Measurements from ENCODE around the gene TLR6.

- TF ChIP-seq, protein P1, sequence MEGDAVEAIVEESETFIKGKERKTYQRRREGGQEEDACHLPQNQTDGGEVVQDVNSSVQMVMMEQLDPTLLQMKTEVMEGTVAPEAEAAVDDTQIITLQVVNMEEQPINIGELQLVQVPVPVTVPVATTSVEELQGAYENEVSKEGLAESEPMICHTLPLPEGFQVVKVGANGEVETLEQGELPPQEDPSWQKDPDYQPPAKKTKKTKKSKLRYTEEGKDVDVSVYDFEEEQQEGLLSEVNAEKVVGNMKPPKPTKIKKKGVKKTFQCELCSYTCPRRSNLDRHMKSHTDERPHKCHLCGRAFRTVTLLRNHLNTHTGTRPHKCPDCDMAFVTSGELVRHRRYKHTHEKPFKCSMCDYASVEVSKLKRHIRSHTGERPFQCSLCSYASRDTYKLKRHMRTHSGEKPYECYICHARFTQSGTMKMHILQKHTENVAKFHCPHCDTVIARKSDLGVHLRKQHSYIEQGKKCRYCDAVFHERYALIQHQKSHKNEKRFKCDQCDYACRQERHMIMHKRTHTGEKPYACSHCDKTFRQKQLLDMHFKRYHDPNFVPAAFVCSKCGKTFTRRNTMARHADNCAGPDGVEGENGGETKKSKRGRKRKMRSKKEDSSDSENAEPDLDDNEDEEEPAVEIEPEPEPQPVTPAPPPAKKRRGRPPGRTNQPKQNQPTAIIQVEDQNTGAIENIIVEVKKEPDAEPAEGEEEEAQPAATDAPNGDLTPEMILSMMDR (IDR thresholded peaks at IDR 0.05 in 2 of 3, conservative IDR thresholded peaks at IDR 0.05 in 1 of 3; ENCODE audit: control insufficient read depth in 2 of 3, extremely low read depth in 1 of 3, insufficient read depth in 1 of 3, low read depth in 3 of 3, low read length in 3 of 3): no peak
- TF ChIP-seq CEBPB (IDR thresholded peaks at IDR 0.05; ENCODE audit: borderline replicate concordance in 1 of 2, low read depth in 2 of 2, low read length in 2 of 2) (peak in 1 of 2 experiments; percentile 85; a peak in 1 of 4 replicates), NR2C1 (IDR thresholded peaks at IDR 0.05) (no peak), TCF12 (IDR thresholded peaks at IDR 0.05; ENCODE audit: low read depth, low read length) (peak; percentile 89; the same call in 1 of the 2 replicates), ESRRA (IDR thresholded peaks at IDR 0.05; ENCODE audit: low read length) (no peak), POLR2A (IDR thresholded peaks at IDR 0.05; ENCODE audit: low read depth, low read length) (no peak), JUND (IDR thresholded peaks at IDR 0.05; ENCODE audit: low read depth, low read length) (no peak; the same call in 1 of the 2 replicates), SREBF2 (IDR thresholded peaks at IDR 0.05; ENCODE audit: low read length) (no peak), HDGF (IDR thresholded peaks at IDR 0.05) (no peak), BHLHE40 (IDR thresholded peaks at IDR 0.05; ENCODE audit: borderline replicate concordance in 1 of 2, low read depth in 2 of 2, low read length in 1 of 2) (peak; percentile 55 to 65; a peak in 2 of 4 replicates)
Observed at GRCh38 chr4:38803833-38804653, 52.6 kb downstream of the TLR6 start.
